Measurements from ENCODE around the gene ARHGAP8.

The ARHGAP8 gene

DNA sequence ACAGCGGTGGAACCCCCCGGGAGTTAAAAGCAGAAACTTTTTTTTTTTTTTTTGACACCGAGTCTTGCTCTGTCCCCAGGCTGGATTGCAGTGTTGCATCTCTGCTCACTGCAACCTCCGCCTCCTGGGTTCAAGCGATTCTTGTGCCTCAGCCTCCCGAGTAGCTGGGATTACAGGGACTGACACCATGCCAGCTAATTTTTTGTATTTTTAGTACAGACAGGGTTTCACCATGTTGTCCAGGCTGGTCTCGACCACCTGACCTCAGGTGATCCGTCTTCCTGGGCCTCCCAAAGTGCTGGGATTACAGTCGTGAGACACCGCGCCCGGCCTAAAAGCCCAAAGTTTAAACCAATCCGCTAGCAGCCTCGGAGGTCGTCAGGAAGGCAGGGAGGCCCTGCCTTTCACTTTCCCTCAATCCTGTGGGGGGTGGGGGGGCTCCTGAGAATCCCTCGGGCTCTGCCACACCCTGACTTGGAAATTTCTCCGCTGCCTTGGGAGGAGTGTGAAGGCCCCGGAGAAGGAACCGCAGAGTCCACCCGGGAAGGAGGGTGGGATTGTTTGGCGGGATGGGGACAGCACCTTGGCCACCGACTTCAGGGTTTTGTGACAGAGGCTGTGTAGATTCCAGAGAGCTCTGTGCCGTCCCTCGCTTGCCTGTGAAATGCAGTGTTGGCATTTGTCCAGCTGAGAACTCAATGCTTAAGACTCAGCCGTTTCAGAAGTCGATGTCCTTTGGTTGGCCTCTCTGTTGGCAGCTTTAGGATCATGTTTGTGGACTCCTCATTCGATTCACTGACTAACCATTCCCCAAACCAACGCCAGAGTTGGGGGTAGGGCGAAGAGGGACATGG, 1.0 kb downstream of the ARHGAP8 start:
- in situ Hi-C loops (cut with MboI; ENCODE audit: low pct_unique_long_range_greater_than_20kb, low sequenced_read_pairs, unreplicated experiment), result no loop called here
- TF ChIP-seq CTCF (IDR thresholded peaks at IDR 0.05; ENCODE audit: extremely low read depth, insufficient read depth, missing control alignments), result no peak
- no peak for DNase-seq (ENCODE audit: low spot score)

DNA sequence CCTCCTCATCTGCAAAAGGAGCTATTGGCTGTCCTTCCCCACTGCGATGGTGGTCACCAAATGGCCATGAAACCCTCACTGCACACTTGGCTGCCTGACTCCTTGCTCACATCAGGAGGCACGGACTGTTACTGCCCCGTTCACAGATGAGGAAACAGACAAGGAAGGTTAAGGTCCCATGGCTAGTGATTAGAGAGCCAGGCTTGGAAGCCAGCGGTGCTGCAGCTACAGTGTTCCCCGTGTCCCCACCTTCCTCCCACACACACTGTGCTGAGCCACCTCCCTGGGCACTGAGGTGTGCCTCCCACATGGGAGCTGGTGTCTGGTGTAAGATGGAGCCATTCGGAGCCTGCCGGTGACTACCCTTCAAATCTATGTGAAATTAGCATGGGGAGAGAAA, 2.6 kb downstream of the ARHGAP8 start:
- TF ChIP-seq CTCF (IDR thresholded peaks at IDR 0.05; ENCODE audit: extremely low read depth, insufficient read depth, missing control alignments), result no peak
- in situ Hi-C loops (cut with MboI; ENCODE audit: low pct_unique_long_range_greater_than_20kb, low sequenced_read_pairs, unreplicated experiment), result no loop called here
- no peak for DNase-seq (ENCODE audit: low spot score)

DNA sequence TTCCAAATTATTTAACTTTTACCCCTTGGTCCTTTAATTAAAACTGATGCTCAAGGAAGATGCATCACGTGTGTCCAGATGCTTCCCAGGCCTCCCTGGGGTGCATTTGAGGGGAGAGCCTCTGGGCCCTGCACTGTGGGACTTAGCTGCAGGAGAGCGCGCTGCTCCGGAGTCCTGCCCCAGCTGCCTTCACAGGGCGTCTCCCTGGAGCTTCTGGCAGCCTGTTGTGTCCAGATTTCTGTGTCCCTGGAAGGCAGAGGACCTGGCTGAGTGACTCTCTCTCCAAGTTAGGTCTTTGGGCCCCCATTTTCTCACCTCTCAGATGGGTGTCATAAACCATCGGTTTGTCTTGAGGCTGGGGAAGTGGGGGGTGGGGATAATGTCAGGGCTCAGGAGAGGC, 3.0 kb downstream of the ARHGAP8 start:
- DNase-seq (ENCODE audit: low spot score), result no peak
- no peak for TF ChIP-seq CTCF (IDR thresholded peaks at IDR 0.05; ENCODE audit: extremely low read depth, insufficient read depth, missing control alignments)
- in situ Hi-C loops (cut with MboI; ENCODE audit: low pct_unique_long_range_greater_than_20kb, low sequenced_read_pairs, unreplicated experiment), result no loop called here

DNA sequence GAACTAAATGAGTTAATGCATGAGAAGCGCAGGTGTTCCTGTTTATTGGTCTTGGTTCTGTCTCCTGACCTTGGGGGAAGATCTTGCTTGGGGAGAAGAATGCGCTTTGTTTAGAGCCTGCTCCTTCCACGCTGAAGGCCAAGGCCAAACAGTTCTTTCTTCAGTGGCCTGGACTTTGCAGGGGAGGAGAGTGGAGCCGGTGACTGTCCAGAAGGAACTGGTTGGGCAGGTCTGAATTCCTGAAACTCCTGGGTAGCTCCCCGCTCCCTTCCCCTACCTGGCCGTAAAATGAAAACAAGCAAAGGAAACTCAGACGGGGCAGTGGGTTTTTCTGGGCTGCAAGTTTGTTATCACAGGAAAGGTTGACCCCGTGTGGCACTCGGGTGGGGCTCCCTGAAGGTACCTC, 3.6 kb downstream of the ARHGAP8 start:
- no peak for DNase-seq (ENCODE audit: low spot score)
- no peak for TF ChIP-seq CTCF (IDR thresholded peaks at IDR 0.05; ENCODE audit: extremely low read depth, insufficient read depth, missing control alignments)
- in situ Hi-C loops (cut with MboI; ENCODE audit: low pct_unique_long_range_greater_than_20kb, low sequenced_read_pairs, unreplicated experiment), result no loop called here

GRCh38 chr22:44758344-44758973, 6.1 kb downstream of the ARHGAP8 start:
- no peak for DNase-seq (ENCODE audit: low spot score)
- TF ChIP-seq CTCF (IDR thresholded peaks at IDR 0.05; ENCODE audit: extremely low read depth, insufficient read depth, missing control alignments), result no peak
- in situ Hi-C loops (cut with MboI; ENCODE audit: low pct_unique_long_range_greater_than_20kb, low sequenced_read_pairs, unreplicated experiment), result no loop called here

- DNase-seq (ENCODE audit: low spot score), result no peak
- in situ Hi-C loops (cut with MboI; ENCODE audit: low pct_unique_long_range_greater_than_20kb, low sequenced_read_pairs, unreplicated experiment), result no loop called here
- TF ChIP-seq CTCF (IDR thresholded peaks at IDR 0.05; ENCODE audit: extremely low read depth, insufficient read depth, missing control alignments), result no peak
These were observed 6.6 kb downstream of the ARHGAP8 start for GRCh38 chr22:44759001-44759400.
